ENCODE results near the gene GPC1.

Gene GPC1

DNA sequence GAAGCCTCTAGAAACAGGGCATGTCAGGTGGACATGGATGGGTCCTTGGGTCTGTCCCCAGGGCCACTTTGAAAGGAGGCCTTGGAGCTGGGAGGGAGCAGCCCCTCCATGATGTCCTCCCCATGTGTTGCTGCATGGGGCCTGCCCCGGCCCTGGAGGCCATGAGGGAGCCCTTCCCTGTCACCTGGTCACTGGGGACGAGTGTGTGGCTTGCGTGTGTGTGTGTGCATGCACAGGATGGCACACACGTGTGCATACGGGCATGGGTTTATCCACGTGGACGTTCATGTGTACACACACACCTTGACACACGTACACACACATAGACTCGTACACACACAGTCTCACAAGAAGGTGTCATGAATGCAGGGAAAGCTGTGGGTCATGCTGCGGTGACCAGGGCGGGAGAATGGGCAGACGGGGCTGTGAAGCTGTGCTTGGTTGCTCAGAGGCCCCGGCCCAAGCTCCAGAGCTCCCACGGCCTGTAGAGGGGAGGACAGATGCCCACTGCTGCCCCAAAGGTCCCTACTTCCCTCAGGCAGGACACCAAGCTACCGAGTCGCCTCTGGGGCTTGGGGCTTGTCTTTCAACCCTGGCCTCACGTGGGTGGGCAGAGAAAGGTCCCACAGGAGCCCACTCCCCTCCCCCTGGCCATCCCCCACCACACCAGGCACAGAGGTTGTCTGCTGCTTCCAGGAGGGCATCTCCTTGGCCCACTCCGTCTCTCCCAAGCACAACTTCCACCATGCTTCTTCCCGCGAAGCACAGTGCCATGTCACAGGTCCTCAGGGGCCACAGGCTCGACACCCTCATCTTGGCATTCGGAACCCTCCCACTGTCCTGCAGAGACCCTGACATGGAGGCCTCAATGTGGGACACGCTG lies 42.3 kb upstream of the GPC1 start:
- TF ChIP-seq, protein P1, sequence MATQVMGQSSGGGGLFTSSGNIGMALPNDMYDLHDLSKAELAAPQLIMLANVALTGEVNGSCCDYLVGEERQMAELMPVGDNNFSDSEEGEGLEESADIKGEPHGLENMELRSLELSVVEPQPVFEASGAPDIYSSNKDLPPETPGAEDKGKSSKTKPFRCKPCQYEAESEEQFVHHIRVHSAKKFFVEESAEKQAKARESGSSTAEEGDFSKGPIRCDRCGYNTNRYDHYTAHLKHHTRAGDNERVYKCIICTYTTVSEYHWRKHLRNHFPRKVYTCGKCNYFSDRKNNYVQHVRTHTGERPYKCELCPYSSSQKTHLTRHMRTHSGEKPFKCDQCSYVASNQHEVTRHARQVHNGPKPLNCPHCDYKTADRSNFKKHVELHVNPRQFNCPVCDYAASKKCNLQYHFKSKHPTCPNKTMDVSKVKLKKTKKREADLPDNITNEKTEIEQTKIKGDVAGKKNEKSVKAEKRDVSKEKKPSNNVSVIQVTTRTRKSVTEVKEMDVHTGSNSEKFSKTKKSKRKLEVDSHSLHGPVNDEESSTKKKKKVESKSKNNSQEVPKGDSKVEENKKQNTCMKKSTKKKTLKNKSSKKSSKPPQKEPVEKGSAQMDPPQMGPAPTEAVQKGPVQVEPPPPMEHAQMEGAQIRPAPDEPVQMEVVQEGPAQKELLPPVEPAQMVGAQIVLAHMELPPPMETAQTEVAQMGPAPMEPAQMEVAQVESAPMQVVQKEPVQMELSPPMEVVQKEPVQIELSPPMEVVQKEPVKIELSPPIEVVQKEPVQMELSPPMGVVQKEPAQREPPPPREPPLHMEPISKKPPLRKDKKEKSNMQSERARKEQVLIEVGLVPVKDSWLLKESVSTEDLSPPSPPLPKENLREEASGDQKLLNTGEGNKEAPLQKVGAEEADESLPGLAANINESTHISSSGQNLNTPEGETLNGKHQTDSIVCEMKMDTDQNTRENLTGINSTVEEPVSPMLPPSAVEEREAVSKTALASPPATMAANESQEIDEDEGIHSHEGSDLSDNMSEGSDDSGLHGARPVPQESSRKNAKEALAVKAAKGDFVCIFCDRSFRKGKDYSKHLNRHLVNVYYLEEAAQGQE (IDR thresholded peaks at IDR 0.05; ENCODE audit: insufficient read depth in 1 of 2, low read depth in 2 of 2, low read length in 2 of 2): no peak
- TF ChIP-seq FOXP2 (optimal IDR thresholded peaks at IDR 0.05; ENCODE audit: borderline replicate concordance, extremely low read depth, extremely low read length, insufficient read depth) (no peak), SIN3A (IDR thresholded peaks at IDR 0.05; ENCODE audit: borderline replicate concordance, insufficient read depth, low read length) (no peak), TAF1 (IDR thresholded peaks at IDR 0.05; ENCODE audit: borderline replicate concordance, insufficient read depth, low read length) (no peak), POLR2AphosphoS5 (IDR thresholded peaks at IDR 0.05; ENCODE audit: low read depth, low read length) (no peak)

DNA sequence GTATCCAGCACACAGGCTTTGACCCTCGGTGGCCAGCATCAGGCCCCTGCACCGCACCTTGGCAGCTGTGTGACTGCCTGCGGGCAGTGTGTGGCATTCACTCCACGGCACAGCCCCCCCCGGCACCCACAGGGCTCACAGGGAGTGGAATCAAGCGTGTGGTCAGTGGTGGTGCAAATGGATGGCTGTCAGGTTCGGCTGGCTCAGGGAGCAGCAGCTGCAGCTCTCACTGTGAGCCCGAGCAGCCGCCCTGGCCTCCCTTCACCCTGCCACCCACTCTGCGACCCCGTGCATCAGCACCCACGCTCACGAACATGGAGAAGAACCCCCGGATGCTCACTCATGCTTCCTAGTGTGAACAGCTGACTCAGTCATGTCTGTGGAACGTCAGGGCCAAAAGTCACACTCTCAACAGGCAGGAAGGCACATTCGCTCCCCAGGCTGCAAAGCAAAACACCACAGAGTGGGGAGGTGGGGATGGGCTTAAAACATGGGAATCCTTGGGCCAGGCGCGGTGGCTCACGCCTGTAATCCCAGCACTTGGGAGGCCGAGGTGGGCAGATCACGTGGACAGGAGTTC lies 41.5 kb upstream of the GPC1 start:
- TF ChIP-seq FOXP2 (optimal IDR thresholded peaks at IDR 0.05; ENCODE audit: borderline replicate concordance, extremely low read depth, extremely low read length, insufficient read depth): no peak
- TF ChIP-seq SIN3A (IDR thresholded peaks at IDR 0.05; ENCODE audit: borderline replicate concordance, insufficient read depth, low read length): no peak
- no peak for TF ChIP-seq TAF1 (IDR thresholded peaks at IDR 0.05; ENCODE audit: borderline replicate concordance, insufficient read depth, low read length)
- TF ChIP-seq POLR2AphosphoS5 (IDR thresholded peaks at IDR 0.05; ENCODE audit: low read depth, low read length): no peak
- TF ChIP-seq, protein P1 (IDR thresholded peaks at IDR 0.05; ENCODE audit: insufficient read depth in 1 of 2, low read depth in 2 of 2, low read length in 2 of 2): no peak

DNA sequence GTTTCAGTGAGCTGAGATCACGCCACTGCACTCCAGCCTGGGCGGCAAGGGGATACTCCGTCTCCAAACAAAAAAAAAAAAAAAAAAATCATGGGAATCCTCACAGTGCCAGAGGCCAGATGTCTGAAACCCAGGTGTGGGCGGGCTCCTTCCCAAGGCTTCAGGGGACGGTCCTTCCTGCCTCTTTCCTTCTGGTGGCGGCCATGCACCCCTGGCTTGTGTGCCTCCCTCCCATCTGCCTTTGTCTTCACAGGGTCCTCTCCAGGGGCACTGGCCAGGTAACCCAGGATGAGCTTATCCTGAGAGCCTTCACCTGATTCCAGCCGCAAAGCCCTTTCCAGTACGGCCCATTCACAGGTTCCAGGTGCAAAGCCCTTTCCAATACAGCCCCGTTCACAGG lies 40.9 kb upstream of the GPC1 start:
- TF ChIP-seq FOXP2 (optimal IDR thresholded peaks at IDR 0.05; ENCODE audit: borderline replicate concordance, extremely low read depth, extremely low read length, insufficient read depth) (no peak), SIN3A (IDR thresholded peaks at IDR 0.05; ENCODE audit: borderline replicate concordance, insufficient read depth, low read length) (no peak), POLR2AphosphoS5 (IDR thresholded peaks at IDR 0.05; ENCODE audit: low read depth, low read length) (no peak), TAF1 (IDR thresholded peaks at IDR 0.05; ENCODE audit: borderline replicate concordance, insufficient read depth, low read length) (no peak)
- TF ChIP-seq, protein P1 (IDR thresholded peaks at IDR 0.05; ENCODE audit: insufficient read depth in 1 of 2, low read depth in 2 of 2, low read length in 2 of 2): no peak

DNA sequence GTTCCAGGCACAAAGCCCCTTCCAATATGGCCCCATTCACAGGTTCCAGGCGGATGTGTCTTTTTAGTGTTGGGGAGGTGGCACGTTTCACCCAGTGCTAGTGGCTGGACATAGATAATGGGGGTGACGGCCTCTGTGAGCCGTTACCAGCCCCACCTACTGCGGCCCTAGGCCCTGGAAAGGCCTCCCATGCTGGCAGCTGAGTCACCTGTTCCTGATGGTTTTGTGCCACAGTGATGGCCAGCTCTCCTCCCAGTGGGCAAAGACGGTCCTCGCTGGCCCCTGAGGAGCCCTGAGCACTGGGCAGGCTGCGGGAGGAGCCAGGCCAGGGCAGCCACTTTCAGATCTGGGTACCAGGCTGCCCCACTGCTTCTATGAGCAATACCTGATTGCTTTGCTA lies 40.0 kb upstream of the GPC1 start:
- TF ChIP-seq SIN3A (IDR thresholded peaks at IDR 0.05; ENCODE audit: borderline replicate concordance, insufficient read depth, low read length) (no peak), FOXP2 (optimal IDR thresholded peaks at IDR 0.05; ENCODE audit: borderline replicate concordance, extremely low read depth, extremely low read length, insufficient read depth) (no peak), TAF1 (IDR thresholded peaks at IDR 0.05; ENCODE audit: borderline replicate concordance, insufficient read depth, low read length) (no peak), POLR2AphosphoS5 (IDR thresholded peaks at IDR 0.05; ENCODE audit: low read depth, low read length) (no peak)
- TF ChIP-seq, protein P1 (IDR thresholded peaks at IDR 0.05; ENCODE audit: insufficient read depth in 1 of 2, low read depth in 2 of 2, low read length in 2 of 2): no peak

Measured in PFSK-1 (cell line).